ENCODE data around the gene COL15A1. TPM values are rescaled to one million over a fixed set of nuclear protein-coding genes. Genes with fewer than 3 reads are reported as not detected.
A peak's percentile ranks its signal among the peaks of the same experiment; 100 is the strongest.

The COL15A1 gene
- total and polyA plus RNA-seq, 2 of the 8 experiments (the other 6 are each of a cell fraction or from before 2014, with no cell fraction given) = 0.12 to 0.15 TPM

DNA sequence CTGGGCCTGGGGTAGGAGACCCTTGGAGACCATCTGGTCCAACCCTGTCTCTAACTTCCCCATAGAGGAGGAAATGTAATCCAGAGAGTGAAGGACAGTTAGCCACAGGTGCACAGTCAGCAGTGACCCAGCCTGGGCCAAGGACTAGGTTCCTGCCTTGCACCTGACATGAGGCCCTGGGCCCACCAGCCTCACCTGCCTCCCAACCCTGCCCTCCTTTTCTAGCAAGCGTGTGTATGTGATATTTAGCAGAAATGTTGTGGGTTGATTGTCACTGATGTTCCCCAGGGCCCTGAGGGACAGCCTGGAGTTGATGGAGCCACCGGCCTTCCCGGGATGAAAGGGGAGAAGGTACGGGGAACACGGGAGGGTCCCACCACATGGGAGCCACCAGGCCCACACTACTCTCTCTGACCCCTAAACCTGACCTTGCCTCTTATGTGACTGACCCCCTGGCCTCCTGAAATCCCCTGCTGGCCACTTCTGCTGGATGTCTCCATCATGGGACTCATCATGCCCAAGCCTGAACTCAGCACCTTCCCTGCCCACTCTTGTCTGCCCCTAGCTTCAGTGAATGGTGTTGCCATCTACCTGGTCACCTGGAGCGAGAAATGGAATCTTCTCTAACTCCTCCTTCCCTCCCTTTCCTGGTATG, 82.0 kb downstream of the COL15A1 start:
- Histone ChIP-seq H3K4me1 (replicated peaks in 1 of 4; ENCODE audit: control insufficient read depth in 3 of 4, insufficient read depth in 4 of 4, low read length in 3 of 4) (no peaks in the 10 kb centered on the region), H3K4me2 (ENCODE audit: insufficient read depth in 1 of 2, low read depth in 2 of 2, low read length in 2 of 2) (no peak overlapping the region), H3K14ac (ENCODE audit: insufficient read length) (no peak overlapping the region), H3K36me3 (ENCODE audit: control insufficient read depth in 2 of 4, insufficient read depth in 4 of 4, low read length in 3 of 4) (no peaks in the 10 kb centered on the region), H3K9me3 (ENCODE audit: insufficient read depth in 2 of 2, low read depth in 1 of 2, low read length in 1 of 2) (no peaks in the 10 kb centered on the region), H2BK20ac (ENCODE audit: low read length) (no peak overlapping the region), H2BK5ac (ENCODE audit: low read depth, low read length) (no peak overlapping the region), H4K8ac (ENCODE audit: extremely low read depth, insufficient read depth, low read length) (no peak overlapping the region), H3K27ac (ENCODE audit: low read depth, low read length) (no peak overlapping the region), H4K5ac (ENCODE audit: insufficient read length, low read depth, low read length) (no peak overlapping the region), H2AK5ac (ENCODE audit: low read depth, low read length) (no peak overlapping the region), H3K23me2 (ENCODE audit: low read depth, low read length) (no peaks in the 10 kb centered on the region), H3K18ac (ENCODE audit: extremely low read depth, low read length) (no peak overlapping the region), H3K9ac (replicated peaks in 1 of 4; ENCODE audit: extremely low read depth in 1 of 4, low read depth in 3 of 4, low read length in 3 of 4) (no peak overlapping the region), H4K20me1 (replicated peaks in 1 of 2; ENCODE audit: control insufficient read depth in 1 of 2, insufficient read depth in 2 of 2, low read length in 2 of 2) (no peaks in the 10 kb centered on the region), H3K79me1 (ENCODE audit: low read depth, low read length) (no peaks in the 10 kb centered on the region), H3K27me3 (replicated peaks in 1 of 4; ENCODE audit: control insufficient read depth in 3 of 4, extremely low read depth in 1 of 4, insufficient read depth in 3 of 4, low read length in 3 of 4) (no peaks in the 10 kb centered on the region), H3K79me2 (ENCODE audit: control insufficient read depth in 1 of 2, insufficient read depth in 2 of 2, low read length in 2 of 2) (no peaks in the 10 kb centered on the region), H2BK120ac (replicated peaks; ENCODE audit: low read depth, low read length) (no peak overlapping the region), H3K4me3 (ENCODE audit: extremely low read depth in 1 of 4, insufficient read depth in 2 of 4, low read depth in 3 of 4, low read length in 4 of 4) (no peak overlapping the region), H3K4ac (replicated peaks; ENCODE audit: insufficient read length, low read depth, low read length) (no peak overlapping the region), H2BK12ac (ENCODE audit: low read depth, low read length) (no peak overlapping the region), H2AFZ (ENCODE audit: low read length) (no peak overlapping the region), H2BK15ac (ENCODE audit: low read length) (no peak overlapping the region), H3K56ac (replicated peaks; ENCODE audit: insufficient read length, low read depth, low read length) (no peak overlapping the region), H4K91ac (replicated peaks; ENCODE audit: insufficient read length, low read length) (no peak overlapping the region), H3K23ac (ENCODE audit: insufficient read length) (no peak overlapping the region)
- ChIA-PET CTCF (ENCODE audit: partially characterized antibody) (interaction anchor here (0.5 to 3.0 kb wide), 12 partner anchors 10 to 115 kb away, joined by 3 to 13 read pairs (median 4); no protein-coding TSS in a partner anchor), POLR2A (ENCODE audit: partially characterized antibody) (interaction anchor here (0.6 kb wide), 1 partner anchor 78 kb away, joined by 3 read pairs; no protein-coding TSS in a partner anchor)
- DNase-seq (ENCODE audit: low read depth in 1 of 2, low spot score in 2 of 2) (no peak), FAIRE-seq (no peak)
- WGBS, 2 experiments (ENCODE audit: extremely low coverage in 1 of 2, insufficient coverage in 1 of 2, insufficient read length in 1 of 2, insufficient replicate concordance in 2 of 2, low coverage in 1 of 2, low lambda C conversion rate in 2 of 2, missing lambda C conversion rate in 1 of 2) = 93% methylated on average over 6 of the region's 6 CpGs; no CpG with 5 or more reads in 1 of the 2 experiments
- TF ChIP-seq MAX (IDR thresholded peaks at IDR 0.05) (no peak), SUZ12 (IDR thresholded peaks at IDR 0.05; ENCODE audit: low read length) (no peak), TAF1 (IDR thresholded peaks at IDR 0.05; ENCODE audit: low read depth, low read length) (no peak), TEAD4 (IDR thresholded peaks at IDR 0.05; ENCODE audit: low read depth, low read length) (no peak)
- TF ChIP-seq, protein P1, sequence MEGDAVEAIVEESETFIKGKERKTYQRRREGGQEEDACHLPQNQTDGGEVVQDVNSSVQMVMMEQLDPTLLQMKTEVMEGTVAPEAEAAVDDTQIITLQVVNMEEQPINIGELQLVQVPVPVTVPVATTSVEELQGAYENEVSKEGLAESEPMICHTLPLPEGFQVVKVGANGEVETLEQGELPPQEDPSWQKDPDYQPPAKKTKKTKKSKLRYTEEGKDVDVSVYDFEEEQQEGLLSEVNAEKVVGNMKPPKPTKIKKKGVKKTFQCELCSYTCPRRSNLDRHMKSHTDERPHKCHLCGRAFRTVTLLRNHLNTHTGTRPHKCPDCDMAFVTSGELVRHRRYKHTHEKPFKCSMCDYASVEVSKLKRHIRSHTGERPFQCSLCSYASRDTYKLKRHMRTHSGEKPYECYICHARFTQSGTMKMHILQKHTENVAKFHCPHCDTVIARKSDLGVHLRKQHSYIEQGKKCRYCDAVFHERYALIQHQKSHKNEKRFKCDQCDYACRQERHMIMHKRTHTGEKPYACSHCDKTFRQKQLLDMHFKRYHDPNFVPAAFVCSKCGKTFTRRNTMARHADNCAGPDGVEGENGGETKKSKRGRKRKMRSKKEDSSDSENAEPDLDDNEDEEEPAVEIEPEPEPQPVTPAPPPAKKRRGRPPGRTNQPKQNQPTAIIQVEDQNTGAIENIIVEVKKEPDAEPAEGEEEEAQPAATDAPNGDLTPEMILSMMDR (IDR thresholded peaks at IDR 0.05; ENCODE audit: control extremely low read depth in 1 of 3, insufficient read depth in 1 of 3, low read depth in 1 of 3, low read length in 3 of 3) = peak; percentile 2 to 47 (median 39); a peak in 3 of 4 replicates

All from H1 (cell line).